Kidney (tissue), 14 donors: ENCODE results near the gene IGSF9. TPM values are rescaled to one million over a fixed set of nuclear protein-coding genes. Genes with fewer than 3 reads are reported as not detected.

Source experiments
- DNase-seq, 5 donors: peaks; one replicate each; pipeline ENCODE4 v3.0.0-alpha.2; 2013 to 2020
- FAIRE-seq: peaks from 2 replicates; lab custom pipeline; 2012; peaks lifted over from hg19 to GRCh38; lab: Jason Lieb, UNC
- H3K27ac ChIP-seq, 2 donors: one replicate each; pipeline ENCODE4 v1.7.0; 2013; ENCODE audit warnings: low read depth in 2 of 2, low read length in 2 of 2, inconsistent platforms in 1 of 2
- H3K27me3 ChIP-seq: one replicate; pipeline ENCODE4 v1.7.1; 2013; ENCODE audit warnings: low read length, inconsistent platforms; ENCODE audit not compliant: control insufficient read depth, insufficient read depth
- H3K36me3 ChIP-seq, 3 donors: one replicate each; pipeline versions ENCODE4 v1.7.0 to v1.7.1; 2013; ENCODE audit warnings: low read length in 3 of 3, control low read depth in 1 of 3, inconsistent platforms in 1 of 3; ENCODE audit not compliant: insufficient read depth in 3 of 3, control insufficient read depth in 2 of 3
- H3K4me1 ChIP-seq, 3 donors: one replicate each; pipeline versions ENCODE4 v1.7.0 to v1.7.1; 2013; ENCODE audit warnings: low read length in 3 of 3, inconsistent platforms in 1 of 3, low read depth in 1 of 3; ENCODE audit not compliant: control insufficient read depth in 2 of 3, insufficient read depth in 2 of 3
- H3K4me3 ChIP-seq, 3 donors: one replicate each; pipeline versions ENCODE4 v1.7.0 to v1.8.1; 2013; ENCODE audit warnings: low read length in 3 of 3, control low read depth in 1 of 3, inconsistent platforms in 1 of 3
- H3K9ac ChIP-seq, 3 donors: one replicate each; pipeline versions ENCODE4 v1.7.0 to v1.7.1; 2013; ENCODE audit warnings: low read length in 3 of 3, control low read depth in 1 of 3, inconsistent platforms in 1 of 3
- H3K9me3 ChIP-seq, 3 donors: one replicate each; pipeline versions ENCODE4 v1.7.0 to v1.7.1; 2013; ENCODE audit warnings: low read length in 3 of 3, control low read depth in 1 of 3, inconsistent platforms in 1 of 3; ENCODE audit not compliant: control insufficient read depth in 2 of 3, insufficient read depth in 1 of 3
- CTCF ChIP-seq: IDR thresholded peaks from 3 replicates; pipeline ENCODE4 v1.5.1; 2012; ENCODE audit warnings: mild to moderate bottlenecking, moderate library complexity, borderline replicate concordance; ENCODE audit not compliant: insufficient read depth; ENCODE audit errors: extremely low read depth
- intact Hi-C: fragments of 100-400 bp; cut with DNase I; formaldehyde crosslinking; loops from one replicate; pipeline ENCODE4 v1.11.1; 2022
- polyA plus RNA-seq: library from polyadenylated mRNA; stranded (reverse); fragments of 350-450 nt; fragmentation: Illumina TruSeq; extraction: RNeasy Lipid Tissue Mini Kit (QIAGEN cat#74804); gene quantifications from one replicate; pipeline ENCODE4 v1.2.3, GENCODE V29; 2014; ENCODE audit warnings: low read depth, low replicate concordance; ENCODE audit not compliant: insufficient read depth
- total RNA-seq: library from RNA; stranded (reverse); fragmentation: NEBNext Ultra II Directional; extraction: Animal tissue kit (Norgen Biotek cat#: 25700); gene quantifications from one replicate; pipeline ENCODE4 v1.2.1, GENCODE V29; 2021
- donor health status: control.
- donor health status: control.
- donor health status: control.
- donor health status: control.
- donor health status: control.
- donor health status: DM: yes; HTN: yes; CAD: no.
- donor health status: Normal renal cell carcinoma (clear cell type).

The IGSF9 gene
- total and polyA plus RNA-seq, 2 donors from 2014 or later = 0.88 to 1.3 TPM

- intact Hi-C loops = no loop called here
- peaks cover 0 to 28% (median 19%) of the 10 kb centered on the region in 3 donors for H3K36me3 ChIP-seq
- no peak for FAIRE-seq
- peak in 4 of 5 donors; percentile 38 to 71 (median 65) for DNase-seq
- no peaks in the 10 kb centered on the region for H3K27me3 ChIP-seq
- no peak overlapping the region for H3K4me3 ChIP-seq
- peaks cover 0 to 12% (median 0%) of the 10 kb centered on the region in 3 donors for H3K4me1 ChIP-seq
- TF ChIP-seq CTCF = no peak
- H3K9me3 ChIP-seq = no peaks in the 10 kb centered on the region
- peak overlapping the region; percentile 29 to 42 for H3K27ac ChIP-seq
- H3K9ac ChIP-seq = no peak overlapping the region
These were observed 29.0 kb downstream of the IGSF9 start for GRCh38 chr1:159916242-159917051.

- Histone ChIP-seq H3K36me3 (peaks cover 0 to 27% (median 19%) of the 10 kb centered on the region in 3 donors), H3K9me3 (no peaks in the 10 kb centered on the region), H3K27me3 (no peaks in the 10 kb centered on the region), H3K4me3 (no peak overlapping the region), H3K9ac (no peak overlapping the region), H3K4me1 (peaks cover 0 to 16% (median 0%) of the 10 kb centered on the region in 3 donors), H3K27ac (no peak overlapping the region)
- DNase-seq (no peak), FAIRE-seq (no peak)
- intact Hi-C loops = no loop called here
- TF ChIP-seq CTCF = no peak
These were observed 29.7 kb downstream of the IGSF9 start for GRCh38 chr1:159915571-159916241.

GRCh38 chr1:159914252-159915018 lies 31.0 kb downstream of the IGSF9 start:
- Histone ChIP-seq H3K9me3 (no peaks in the 10 kb centered on the region), H3K4me1 (peaks cover 0 to 21% (median 0%) of the 10 kb centered on the region in 3 donors), H3K9ac (no peak overlapping the region), H3K27me3 (no peaks in the 10 kb centered on the region), H3K27ac (no peak overlapping the region), H3K36me3 (peaks cover 0 to 21% (median 12%) of the 10 kb centered on the region in 3 donors), H3K4me3 (no peak overlapping the region)
- FAIRE-seq = no peak
- TF ChIP-seq CTCF = no peak
- intact Hi-C loops = no loop called here
- no peak for DNase-seq
